GM06990 (cell line): ENCODE measurements around the gene VOPP1.

Source experiments
- DNase-seq: peaks from one replicate; pipeline ENCODE4 v3.0.0-alpha.2; 2011; ENCODE audit not compliant: insufficient read length; ENCODE audit errors: extremely low read depth
- H3K27me3 ChIP-seq: replicated peaks from 2 replicates; pipeline ENCODE4 v1.6.0; 2011; ENCODE audit warnings: low read length; ENCODE audit not compliant: control insufficient read depth, insufficient read depth
- H3K36me3 ChIP-seq: 2 replicates; pipeline ENCODE4 v1.5.1; 2011; ENCODE audit warnings: low read length; ENCODE audit not compliant: control insufficient read depth, insufficient read depth
- H3K4me3 ChIP-seq: replicated peaks from 2 replicates; pipeline ENCODE4 v1.5.1; 2011; ENCODE audit warnings: low read depth, mild to moderate bottlenecking, control low read depth, low read length
- TF ChIP-seq, protein P1 (sequence below): IDR thresholded peaks from 2 replicates; pipeline ENCODE4 v1.5.1; 2011; ENCODE audit warnings: low read length, control low read depth, mild to moderate bottlenecking, inconsistent platforms; ENCODE audit not compliant: insufficient read depth, poor library complexity, severe bottlenecking

The VOPP1 gene

DNA sequence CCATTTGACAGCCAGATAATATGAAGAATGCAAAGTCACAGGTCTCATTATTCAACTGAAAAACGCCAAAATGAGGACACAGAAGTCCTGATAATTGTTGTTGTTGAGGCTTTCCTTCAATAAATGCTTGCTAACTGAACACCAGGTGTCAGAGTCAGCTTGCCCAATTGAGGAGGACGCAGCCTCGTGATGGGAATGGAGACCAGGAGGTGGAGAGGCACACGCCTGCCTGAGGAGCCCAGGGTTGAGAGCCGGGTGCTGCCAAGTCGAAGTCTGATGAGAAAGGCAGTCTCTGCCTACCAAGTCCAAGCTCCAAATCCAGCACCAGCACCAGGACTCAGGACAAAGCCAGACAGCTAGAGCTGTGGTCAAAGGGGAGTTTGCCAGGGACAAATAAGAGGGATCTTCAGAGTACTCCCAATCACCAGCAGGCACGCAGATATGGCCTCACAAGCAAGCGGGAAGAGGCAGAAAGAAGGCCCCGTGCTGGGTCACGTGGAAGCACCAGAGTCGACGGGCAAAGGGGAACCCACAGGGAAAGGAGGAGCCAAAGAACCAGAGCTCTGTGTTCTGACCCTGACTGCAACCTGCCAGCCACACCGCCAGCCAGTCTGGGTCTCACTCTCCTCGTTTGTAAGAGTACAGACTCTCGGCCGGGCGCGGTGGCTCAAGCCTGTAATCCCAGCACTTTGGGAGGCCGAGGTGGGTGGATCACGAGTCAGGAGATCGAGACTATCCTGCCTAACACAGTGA, 47.6 kb downstream of the VOPP1 start:
- Histone ChIP-seq H3K36me3 (peaks cover 12% of the 10 kb centered on the region), H3K27me3 (no peaks in the 10 kb centered on the region), H3K4me3 (no peak overlapping the region)
- TF ChIP-seq, protein P1, sequence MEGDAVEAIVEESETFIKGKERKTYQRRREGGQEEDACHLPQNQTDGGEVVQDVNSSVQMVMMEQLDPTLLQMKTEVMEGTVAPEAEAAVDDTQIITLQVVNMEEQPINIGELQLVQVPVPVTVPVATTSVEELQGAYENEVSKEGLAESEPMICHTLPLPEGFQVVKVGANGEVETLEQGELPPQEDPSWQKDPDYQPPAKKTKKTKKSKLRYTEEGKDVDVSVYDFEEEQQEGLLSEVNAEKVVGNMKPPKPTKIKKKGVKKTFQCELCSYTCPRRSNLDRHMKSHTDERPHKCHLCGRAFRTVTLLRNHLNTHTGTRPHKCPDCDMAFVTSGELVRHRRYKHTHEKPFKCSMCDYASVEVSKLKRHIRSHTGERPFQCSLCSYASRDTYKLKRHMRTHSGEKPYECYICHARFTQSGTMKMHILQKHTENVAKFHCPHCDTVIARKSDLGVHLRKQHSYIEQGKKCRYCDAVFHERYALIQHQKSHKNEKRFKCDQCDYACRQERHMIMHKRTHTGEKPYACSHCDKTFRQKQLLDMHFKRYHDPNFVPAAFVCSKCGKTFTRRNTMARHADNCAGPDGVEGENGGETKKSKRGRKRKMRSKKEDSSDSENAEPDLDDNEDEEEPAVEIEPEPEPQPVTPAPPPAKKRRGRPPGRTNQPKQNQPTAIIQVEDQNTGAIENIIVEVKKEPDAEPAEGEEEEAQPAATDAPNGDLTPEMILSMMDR, result no peak
- no peak for DNase-seq

DNA sequence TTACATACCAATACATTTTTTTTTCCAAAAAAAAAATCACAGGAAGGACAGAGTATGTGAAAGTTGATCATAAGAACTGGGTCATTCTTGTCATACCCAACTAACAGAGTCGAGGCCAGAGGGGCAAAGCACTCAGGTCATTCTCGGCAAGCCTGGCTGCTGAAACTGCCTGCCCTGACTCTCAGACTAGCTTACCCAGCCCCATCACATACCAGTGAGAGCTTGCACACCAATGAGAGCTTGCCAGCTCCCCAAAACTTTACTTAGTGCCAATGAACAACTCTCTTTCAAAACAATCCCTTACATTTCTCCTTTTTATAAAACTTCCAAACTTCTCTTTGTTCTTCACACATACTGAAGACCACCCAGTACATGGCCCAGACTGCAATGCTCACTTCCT, 48.9 kb downstream of the VOPP1 start:
- TF ChIP-seq, protein P1, result no peak
- DNase-seq, result no peak
- no peak overlapping the region for H3K4me3 ChIP-seq

DNA sequence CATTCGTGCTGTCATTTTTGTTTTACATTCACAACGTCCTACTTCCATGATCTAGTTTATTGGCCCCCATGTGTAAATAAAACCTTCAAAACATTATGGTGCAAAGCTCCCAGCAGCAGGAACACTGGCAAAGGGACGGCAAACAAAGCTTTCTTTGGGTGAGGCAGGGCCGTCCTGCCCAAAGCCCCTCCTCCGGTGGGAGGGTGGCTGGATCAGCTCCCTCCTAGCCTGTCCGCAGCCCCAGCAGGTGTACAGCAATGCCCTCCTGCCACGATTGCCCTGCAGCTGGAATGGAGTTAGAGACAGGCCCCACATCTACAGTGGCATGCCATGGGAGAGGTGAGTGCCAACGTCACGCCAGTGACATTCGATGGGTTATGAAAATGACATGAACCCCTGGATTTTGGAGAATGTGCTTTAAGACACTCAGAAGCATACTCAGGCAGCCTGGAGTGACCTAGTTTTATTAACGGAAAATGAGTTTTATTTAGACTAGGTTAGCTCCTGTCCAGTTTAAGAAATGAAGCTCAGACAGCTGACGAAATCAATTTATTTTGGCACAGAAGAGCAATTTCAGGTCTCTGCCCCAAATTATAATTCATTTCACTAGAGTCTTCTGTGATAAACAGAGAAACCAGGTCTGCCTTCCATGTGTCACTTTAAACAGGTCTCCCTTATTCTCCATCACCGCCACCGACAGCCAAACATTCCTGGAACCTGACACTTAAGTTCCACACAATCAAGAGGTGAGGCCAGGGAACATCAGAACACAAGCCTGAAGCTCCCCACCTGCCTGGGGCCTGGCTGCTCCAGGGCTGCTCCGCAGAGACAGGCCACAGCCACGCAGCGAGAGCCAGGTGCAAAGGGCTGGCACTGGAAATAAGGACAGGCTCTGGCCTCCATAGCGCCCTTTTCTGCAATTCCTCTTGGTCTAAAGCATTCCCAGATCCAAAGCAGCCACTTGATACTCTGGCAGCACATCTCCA, 50.1 kb downstream of the VOPP1 start:
- DNase-seq, result no peak
- TF ChIP-seq, protein P1, result no peak
- Histone ChIP-seq H3K36me3 (peaks cover 21% of the 10 kb centered on the region), H3K4me3 (no peak overlapping the region), H3K27me3 (no peaks in the 10 kb centered on the region)

More for the DNA sequence above, 48.9 kb downstream of the VOPP1 start:
- Histone ChIP-seq H3K27me3 (no peaks in the 10 kb centered on the region), H3K36me3 (peaks cover 16% of the 10 kb centered on the region)

DNA sequence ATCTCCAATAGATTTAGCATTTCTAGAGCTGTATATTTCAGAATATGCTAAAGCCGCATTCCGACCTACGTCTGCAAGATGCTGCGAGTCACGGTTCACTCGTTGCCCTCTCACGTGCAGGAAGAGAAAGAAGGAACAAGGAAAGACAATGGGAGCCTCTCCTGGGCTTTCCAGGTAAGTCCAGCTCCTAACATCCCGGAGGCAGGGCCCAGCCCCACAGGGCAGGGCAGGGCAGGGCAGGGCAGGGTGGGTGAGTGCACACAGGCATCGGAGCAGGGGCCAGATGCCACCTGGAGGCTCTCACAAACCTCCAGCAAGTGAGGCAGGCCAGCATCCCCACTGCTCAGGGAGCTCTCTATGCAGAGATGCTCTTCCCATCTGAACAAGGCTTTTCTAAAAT, 50.8 kb downstream of the VOPP1 start:
- peaks cover 22% of the 10 kb centered on the region for H3K36me3 ChIP-seq
- no peaks in the 10 kb centered on the region for H3K27me3 ChIP-seq
- TF ChIP-seq, protein P1, result no peak
- H3K4me3 ChIP-seq, result no peak overlapping the region
- DNase-seq, result no peak

DNA sequence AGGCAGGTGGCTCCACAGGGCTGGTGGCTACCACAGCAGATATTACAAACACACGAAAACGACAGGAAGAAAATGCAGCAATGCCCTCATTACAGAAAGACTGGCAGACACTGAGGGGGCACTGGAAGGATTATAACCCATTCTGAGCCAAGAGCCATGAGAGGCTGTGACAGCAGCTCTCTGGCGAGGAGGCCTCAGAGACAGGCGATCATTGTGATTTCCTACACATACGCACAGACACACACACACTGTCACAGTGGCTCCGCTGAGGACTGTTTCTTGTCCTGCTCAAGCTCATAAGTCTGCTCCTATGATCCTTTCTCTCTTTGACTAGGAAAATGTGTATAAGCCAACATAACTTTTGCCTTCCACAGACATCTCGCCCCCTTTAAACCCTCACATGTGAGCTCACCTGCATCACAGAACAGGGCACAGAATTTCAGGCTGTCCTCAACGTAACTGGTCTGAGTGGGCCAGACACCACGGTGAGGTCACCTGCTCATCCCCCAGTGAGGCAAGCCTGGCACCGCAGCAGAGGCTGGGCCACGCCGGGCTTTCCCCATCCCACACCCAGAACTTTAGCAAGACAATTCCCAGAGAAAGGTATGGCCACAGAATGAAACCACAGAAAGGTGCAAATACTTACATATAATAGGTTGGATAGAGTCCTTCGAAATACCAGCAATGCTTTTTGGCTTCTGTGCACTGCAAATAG, 51.7 kb downstream of the VOPP1 start:
- H3K36me3 ChIP-seq, result peaks cover 24% of the 10 kb centered on the region
- H3K4me3 ChIP-seq, result no peak overlapping the region
- TF ChIP-seq, protein P1, result no peak
- no peak for DNase-seq
- H3K27me3 ChIP-seq, result no peaks in the 10 kb centered on the region
